PFSK-1 (cell line): ENCODE data around the gene RASAL2.

Source experiments
- FOXP2 ChIP-seq: optimal IDR thresholded peaks from 2 replicates; pipeline ENCODE3; 2011; ENCODE audit warnings: borderline replicate concordance, control low read depth, inconsistent platforms; ENCODE audit not compliant: insufficient read depth; ENCODE audit errors: extremely low read length, extremely low read depth
- POLR2AphosphoS5 ChIP-seq: IDR thresholded peaks from 2 replicates; pipeline ENCODE4 v1.6.1; 2012; ENCODE audit warnings: low read depth, mild to moderate bottlenecking, control low read depth, low read length, moderate library complexity
- SIN3A ChIP-seq: IDR thresholded peaks from 2 replicates; pipeline ENCODE4 v1.6.1; 2012; ENCODE audit warnings: mild to moderate bottlenecking, low read length, moderate library complexity, borderline replicate concordance; ENCODE audit not compliant: insufficient read depth
- TAF1 ChIP-seq: IDR thresholded peaks from 2 replicates; pipeline ENCODE4 v1.6.1; 2012; ENCODE audit warnings: low read length, control low read depth, borderline replicate concordance; ENCODE audit not compliant: insufficient read depth
- TF ChIP-seq, protein P1 (sequence below), 2 experiments: IDR thresholded peaks; 2 replicates each; pipeline versions ENCODE4 v1.6.1 to v1.8.0; 2011 to 2012; ENCODE audit warnings: low read depth in 2 of 2, low read length in 2 of 2, control low read depth in 1 of 2, inconsistent platforms in 1 of 2, mild to moderate bottlenecking in 1 of 2, moderate library complexity in 1 of 2; ENCODE audit not compliant: insufficient read depth in 1 of 2

RASAL2 gene

DNA sequence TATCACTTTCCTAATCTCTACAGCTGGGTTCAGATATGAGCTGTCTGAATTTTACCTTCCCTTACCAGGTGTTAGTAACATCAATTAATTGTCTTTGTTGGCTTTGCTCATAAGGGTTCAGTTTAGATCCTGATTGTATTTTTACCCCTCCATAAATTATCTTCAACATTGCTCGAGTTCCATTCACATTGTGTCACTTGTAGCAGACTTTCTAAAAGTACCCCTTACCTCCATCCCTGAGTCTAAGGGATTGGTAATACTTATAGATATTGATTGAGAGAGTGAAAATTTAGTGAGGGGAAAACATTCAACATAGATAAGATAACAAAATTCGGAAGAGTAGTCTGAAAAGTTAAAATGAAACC is 7.3 kb downstream of the RASAL2 start:
- TF ChIP-seq SIN3A: no peak
- no peak for TF ChIP-seq POLR2AphosphoS5
- no peak for TF ChIP-seq TAF1
- no peak for TF ChIP-seq FOXP2

DNA sequence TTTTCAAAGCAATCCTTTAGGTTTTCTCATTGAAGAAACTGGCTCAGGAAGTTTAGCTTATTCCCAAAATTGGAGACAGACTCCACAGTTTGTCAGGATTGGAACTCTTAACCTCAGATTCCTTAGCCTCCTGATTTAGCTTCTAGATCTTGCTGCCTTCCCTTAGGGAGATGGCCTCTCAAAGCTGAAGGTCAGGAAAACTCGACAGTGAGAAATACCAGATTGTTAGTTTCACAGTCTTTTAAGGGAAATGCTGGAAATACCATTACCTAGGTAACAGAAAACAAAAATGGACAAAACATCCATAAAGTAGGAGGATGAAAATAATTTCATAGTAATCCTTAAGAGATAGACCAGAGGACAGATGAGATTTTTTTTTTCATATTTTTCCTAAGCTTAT is 7.8 kb downstream of the RASAL2 start:
- TF ChIP-seq FOXP2 (no peak), POLR2AphosphoS5 (no peak), SIN3A (no peak)
- TF ChIP-seq, protein P1, sequence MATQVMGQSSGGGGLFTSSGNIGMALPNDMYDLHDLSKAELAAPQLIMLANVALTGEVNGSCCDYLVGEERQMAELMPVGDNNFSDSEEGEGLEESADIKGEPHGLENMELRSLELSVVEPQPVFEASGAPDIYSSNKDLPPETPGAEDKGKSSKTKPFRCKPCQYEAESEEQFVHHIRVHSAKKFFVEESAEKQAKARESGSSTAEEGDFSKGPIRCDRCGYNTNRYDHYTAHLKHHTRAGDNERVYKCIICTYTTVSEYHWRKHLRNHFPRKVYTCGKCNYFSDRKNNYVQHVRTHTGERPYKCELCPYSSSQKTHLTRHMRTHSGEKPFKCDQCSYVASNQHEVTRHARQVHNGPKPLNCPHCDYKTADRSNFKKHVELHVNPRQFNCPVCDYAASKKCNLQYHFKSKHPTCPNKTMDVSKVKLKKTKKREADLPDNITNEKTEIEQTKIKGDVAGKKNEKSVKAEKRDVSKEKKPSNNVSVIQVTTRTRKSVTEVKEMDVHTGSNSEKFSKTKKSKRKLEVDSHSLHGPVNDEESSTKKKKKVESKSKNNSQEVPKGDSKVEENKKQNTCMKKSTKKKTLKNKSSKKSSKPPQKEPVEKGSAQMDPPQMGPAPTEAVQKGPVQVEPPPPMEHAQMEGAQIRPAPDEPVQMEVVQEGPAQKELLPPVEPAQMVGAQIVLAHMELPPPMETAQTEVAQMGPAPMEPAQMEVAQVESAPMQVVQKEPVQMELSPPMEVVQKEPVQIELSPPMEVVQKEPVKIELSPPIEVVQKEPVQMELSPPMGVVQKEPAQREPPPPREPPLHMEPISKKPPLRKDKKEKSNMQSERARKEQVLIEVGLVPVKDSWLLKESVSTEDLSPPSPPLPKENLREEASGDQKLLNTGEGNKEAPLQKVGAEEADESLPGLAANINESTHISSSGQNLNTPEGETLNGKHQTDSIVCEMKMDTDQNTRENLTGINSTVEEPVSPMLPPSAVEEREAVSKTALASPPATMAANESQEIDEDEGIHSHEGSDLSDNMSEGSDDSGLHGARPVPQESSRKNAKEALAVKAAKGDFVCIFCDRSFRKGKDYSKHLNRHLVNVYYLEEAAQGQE (IDR thresholded peaks at IDR 0.05; ENCODE audit: insufficient read depth in 1 of 2, low read depth in 2 of 2, low read length in 2 of 2): no peak

DNA sequence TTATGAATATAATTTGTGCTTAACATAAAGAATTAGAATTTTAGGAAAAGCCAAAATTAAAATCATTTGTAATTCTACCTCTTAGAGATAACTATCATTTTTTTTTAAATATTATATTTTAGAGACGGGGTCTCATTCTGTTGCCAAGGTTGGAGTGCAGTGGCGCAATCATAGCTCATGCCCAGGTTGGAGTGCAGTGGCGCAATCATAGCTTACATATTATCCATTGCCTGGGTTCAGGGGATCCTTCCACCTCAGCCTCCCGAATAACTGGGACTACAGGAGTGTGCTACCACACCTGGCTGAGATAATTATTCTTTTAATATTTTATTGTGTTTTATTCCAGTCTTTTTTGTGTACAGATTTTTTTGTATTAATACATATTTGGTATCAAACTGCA is 8.3 kb downstream of the RASAL2 start:
- TF ChIP-seq, protein P1 (IDR thresholded peaks at IDR 0.05; ENCODE audit: insufficient read depth in 1 of 2, low read depth in 2 of 2, low read length in 2 of 2): no peak
- TF ChIP-seq SIN3A: no peak
- TF ChIP-seq TAF1: no peak
- TF ChIP-seq FOXP2: no peak
- TF ChIP-seq POLR2AphosphoS5: no peak

DNA sequence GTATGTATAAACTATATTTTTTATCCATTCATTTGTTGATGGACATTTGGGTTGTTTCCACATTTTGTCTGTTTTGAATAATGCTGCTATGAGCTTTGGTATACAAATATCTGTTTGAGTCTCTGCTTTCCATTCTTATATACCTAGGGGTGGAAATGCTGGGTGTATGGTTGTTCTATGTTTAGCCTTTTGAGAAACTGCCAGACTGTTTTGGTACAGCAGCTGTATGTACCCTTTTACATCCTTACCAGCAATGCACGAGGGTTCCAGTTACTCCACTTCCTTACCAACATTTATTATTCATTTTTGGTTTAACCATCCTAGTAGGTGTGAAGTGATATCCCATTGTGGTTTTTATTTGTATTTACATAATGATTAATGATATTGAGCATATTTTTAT is 13.9 kb downstream of the RASAL2 start:
- TF ChIP-seq SIN3A: no peak
- TF ChIP-seq, protein P1 (IDR thresholded peaks at IDR 0.05; ENCODE audit: insufficient read depth in 1 of 2, low read depth in 2 of 2, low read length in 2 of 2): no peak
- no peak for TF ChIP-seq FOXP2
- TF ChIP-seq POLR2AphosphoS5: no peak
- no peak for TF ChIP-seq TAF1

DNA sequence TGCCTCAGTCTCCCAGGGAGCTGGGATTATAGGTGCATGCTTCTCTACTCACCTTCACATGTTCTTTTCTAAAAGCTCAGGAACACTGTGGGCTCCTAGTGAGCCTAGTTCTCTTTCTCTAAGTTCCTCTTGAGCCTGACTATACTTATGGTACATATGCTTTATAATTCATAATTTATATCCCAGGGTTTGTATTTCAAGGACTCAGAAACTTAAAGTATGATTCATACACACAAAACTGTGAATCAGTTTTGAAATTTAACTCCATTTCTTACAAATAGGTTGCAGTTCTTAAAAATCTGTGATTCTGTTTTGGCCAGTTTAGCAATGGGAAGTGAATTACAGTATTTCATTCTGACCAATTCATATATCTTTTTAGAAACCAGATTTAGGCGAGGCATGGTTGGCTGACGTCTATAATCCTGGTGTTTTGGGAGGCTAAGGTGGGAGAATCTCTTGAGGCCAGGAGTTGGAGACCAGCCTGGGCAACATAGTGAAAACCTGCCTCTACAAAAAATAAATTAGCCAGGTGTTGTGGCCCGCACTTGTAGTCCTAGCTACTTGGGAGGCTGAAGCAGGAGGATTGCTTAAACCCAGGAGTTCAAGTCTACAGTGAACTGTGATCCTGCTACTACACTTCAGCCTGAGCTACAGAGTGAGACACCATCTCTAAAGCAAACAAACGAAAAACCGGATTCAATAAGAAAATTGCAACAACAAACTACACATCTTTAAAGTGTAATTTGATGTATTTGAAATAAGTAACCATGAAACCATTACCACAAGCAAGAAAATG is 15.6 kb downstream of the RASAL2 start:
- TF ChIP-seq SIN3A: no peak
- no peak for TF ChIP-seq FOXP2
- TF ChIP-seq POLR2AphosphoS5: no peak
- no peak for TF ChIP-seq TAF1
- TF ChIP-seq, protein P1 (IDR thresholded peaks at IDR 0.05; ENCODE audit: insufficient read depth in 1 of 2, low read depth in 2 of 2, low read length in 2 of 2): no peak

DNA sequence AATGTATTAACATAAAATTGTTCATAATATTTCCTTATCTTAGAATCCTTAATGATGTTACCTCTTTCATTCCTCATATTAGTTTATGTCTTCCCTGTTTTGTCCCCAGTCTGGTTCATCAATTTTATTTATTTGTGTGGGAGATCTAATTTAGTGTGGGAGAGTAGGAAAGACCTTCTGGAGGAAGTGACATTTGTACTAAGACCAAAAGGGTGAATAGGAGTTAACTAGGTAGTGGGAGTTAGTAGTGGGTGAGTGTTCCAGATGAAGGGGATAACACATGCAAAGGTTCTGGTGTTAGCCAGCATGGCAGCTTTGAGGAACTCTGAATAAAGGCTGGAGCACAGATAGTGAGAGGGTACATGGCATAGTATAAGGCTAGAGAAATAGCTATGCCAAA is 21.4 kb downstream of the RASAL2 start:
- TF ChIP-seq POLR2AphosphoS5 (no peak), SIN3A (no peak), TAF1 (no peak), FOXP2 (no peak)
- TF ChIP-seq, protein P1 (IDR thresholded peaks at IDR 0.05; ENCODE audit: insufficient read depth in 1 of 2, low read depth in 2 of 2, low read length in 2 of 2): no peak
